ENCODE measurements around the gene RPL34. TPM values are rescaled to one million over a fixed set of nuclear protein-coding genes. Genes with fewer than 3 reads are reported as not detected.

RPL34 gene
- total and polyA plus RNA-seq, 8 donors, result 901 to 2,528 (median 2,268) TPM

- no peaks in the 10 kb centered on the region for H3K9me3 ChIP-seq
- ATAC-seq, result no peak
- TF ChIP-seq, protein P1, sequence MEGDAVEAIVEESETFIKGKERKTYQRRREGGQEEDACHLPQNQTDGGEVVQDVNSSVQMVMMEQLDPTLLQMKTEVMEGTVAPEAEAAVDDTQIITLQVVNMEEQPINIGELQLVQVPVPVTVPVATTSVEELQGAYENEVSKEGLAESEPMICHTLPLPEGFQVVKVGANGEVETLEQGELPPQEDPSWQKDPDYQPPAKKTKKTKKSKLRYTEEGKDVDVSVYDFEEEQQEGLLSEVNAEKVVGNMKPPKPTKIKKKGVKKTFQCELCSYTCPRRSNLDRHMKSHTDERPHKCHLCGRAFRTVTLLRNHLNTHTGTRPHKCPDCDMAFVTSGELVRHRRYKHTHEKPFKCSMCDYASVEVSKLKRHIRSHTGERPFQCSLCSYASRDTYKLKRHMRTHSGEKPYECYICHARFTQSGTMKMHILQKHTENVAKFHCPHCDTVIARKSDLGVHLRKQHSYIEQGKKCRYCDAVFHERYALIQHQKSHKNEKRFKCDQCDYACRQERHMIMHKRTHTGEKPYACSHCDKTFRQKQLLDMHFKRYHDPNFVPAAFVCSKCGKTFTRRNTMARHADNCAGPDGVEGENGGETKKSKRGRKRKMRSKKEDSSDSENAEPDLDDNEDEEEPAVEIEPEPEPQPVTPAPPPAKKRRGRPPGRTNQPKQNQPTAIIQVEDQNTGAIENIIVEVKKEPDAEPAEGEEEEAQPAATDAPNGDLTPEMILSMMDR (IDR thresholded peaks at IDR 0.05), result no peak
- no peak for DNase-seq
- no peaks in the 10 kb centered on the region for H3K27me3 ChIP-seq
- no peak overlapping the region for H3K27ac ChIP-seq
- H3K36me3 ChIP-seq, result peaks cover 0 to 100% of the 10 kb centered on the region in 2 donors
- H3K4me1 ChIP-seq, result peaks cover 0 to 14% of the 10 kb centered on the region in 2 donors
- H3K4me3 ChIP-seq, result no peak overlapping the region
- intact Hi-C loops (cut with DNase I), result no loop called here
Measured at GRCh38 chr4:108628411-108628810, 8.0 kb downstream of the RPL34 start.

- ATAC-seq, result no peak
- no peaks in the 10 kb centered on the region for H3K4me1 ChIP-seq
Measured at GRCh38 chr4:108635070-108635655, 14.8 kb downstream of the RPL34 start.

GRCh38 chr4:108636246-108636645 is 15.9 kb downstream of the RPL34 start:
- ATAC-seq, result no peak
- intact Hi-C loops (cut with DNase I), result no loop called here
- TF ChIP-seq, protein P1 (IDR thresholded peaks at IDR 0.05), result no peak
- Histone ChIP-seq H3K27me3 (no peaks in the 10 kb centered on the region), H3K4me1 (no peaks in the 10 kb centered on the region), H3K4me3 (no peak overlapping the region), H3K36me3 (peaks cover 0 to 55% of the 10 kb centered on the region in 2 donors), H3K27ac (no peak overlapping the region), H3K9me3 (no peaks in the 10 kb centered on the region)
- DNase-seq, result no peak

More at GRCh38 chr4:108635070-108635655, 14.8 kb downstream of the RPL34 start:
- intact Hi-C loops (cut with DNase I), result no loop called here
- Histone ChIP-seq H3K4me3 (no peak overlapping the region), H3K36me3 (peaks cover 0 to 66% of the 10 kb centered on the region in 2 donors), H3K9me3 (no peaks in the 10 kb centered on the region), H3K27ac (no peak overlapping the region), H3K27me3 (no peaks in the 10 kb centered on the region)
- TF ChIP-seq, protein P1 (IDR thresholded peaks at IDR 0.05), result no peak
- DNase-seq, result no peak

GRCh38 chr4:108637856-108638255 is 17.5 kb downstream of the RPL34 start:
- DNase-seq (no peak), ATAC-seq (no peak)
- peaks cover 0 to 39% of the 10 kb centered on the region in 2 donors for H3K36me3 ChIP-seq
- intact Hi-C loops (cut with DNase I), result no loop called here
- no peak overlapping the region for H3K4me3 ChIP-seq
- H3K27me3 ChIP-seq, result no peaks in the 10 kb centered on the region
- no peak overlapping the region for H3K27ac ChIP-seq
- TF ChIP-seq, protein P1 (IDR thresholded peaks at IDR 0.05), result no peak
- no peaks in the 10 kb centered on the region for H3K4me1 ChIP-seq
- no peaks in the 10 kb centered on the region for H3K9me3 ChIP-seq

GRCh38 chr4:108644237-108644636 is 23.9 kb downstream of the RPL34 start:
- intact Hi-C loops (cut with DNase I), result no loop called here
- TF ChIP-seq, protein P1 (IDR thresholded peaks at IDR 0.05), result no peak
- no peaks in the 10 kb centered on the region for H3K4me1 ChIP-seq

More at GRCh38 chr4:108644237-108644636, 23.9 kb downstream of the RPL34 start:
- no peak overlapping the region for H3K4me3 ChIP-seq
- no peaks in the 10 kb centered on the region for H3K27me3 ChIP-seq
- ATAC-seq, result no peak
- no peaks in the 10 kb centered on the region for H3K36me3 ChIP-seq
- H3K9me3 ChIP-seq, result no peaks in the 10 kb centered on the region
- no peak for DNase-seq
- no peak overlapping the region for H3K27ac ChIP-seq

Data from left lung (tissue), 10 donors.